ENCODE results near the gene SHISA6. TPM values are rescaled to one million over a fixed set of nuclear protein-coding genes. Genes with fewer than 3 reads are reported as not detected.

Gene SHISA6
- polyA plus RNA-seq, 1 of the 3 experiments (the other 2 are of a cell fraction): not detected

DNA sequence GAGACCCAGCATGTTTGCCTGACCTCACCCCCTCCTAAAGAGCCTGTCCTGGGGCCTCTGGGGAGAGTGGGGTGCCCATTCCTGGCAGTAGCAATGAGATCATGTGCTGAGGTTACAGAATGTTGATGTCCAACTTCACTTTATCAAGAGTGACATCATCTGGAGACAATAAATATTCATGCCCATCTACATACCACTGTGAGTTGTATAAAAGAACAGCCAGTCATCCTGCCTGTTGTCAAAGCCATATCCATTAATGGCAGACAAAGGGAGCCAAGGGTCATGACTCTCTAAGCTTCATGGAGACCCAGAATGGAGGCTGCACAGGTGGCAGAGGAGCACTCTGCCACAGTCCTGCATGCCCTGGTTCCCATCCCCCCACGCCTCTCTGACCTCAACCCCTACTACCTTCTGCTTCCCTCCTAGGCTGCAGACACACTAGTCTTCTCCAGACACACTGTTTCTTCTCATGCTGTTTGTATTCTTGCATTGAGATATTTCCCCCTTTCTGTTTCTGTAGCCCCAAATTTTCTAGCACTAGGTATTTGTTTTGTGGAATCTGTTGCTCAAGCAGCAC, 27.1 kb downstream of the SHISA6 start:
- CTCF ChIA-PET: no interaction called here
- H3K27ac ChIP-seq (ENCODE audit: low read depth in 2 of 2, low read length in 1 of 2): no peak overlapping the region
- no peak overlapping the region for H3K9ac ChIP-seq
- H3K4me3 ChIP-seq (ENCODE audit: low read depth in 2 of 2, low read length in 1 of 2): no peak overlapping the region
- no peak for DNase-seq
- H3K79me2 ChIP-seq (ENCODE audit: insufficient read depth): no peaks in the 10 kb centered on the region
- no peaks in the 10 kb centered on the region for H3K4me1 ChIP-seq (ENCODE audit: control insufficient read depth in 1 of 2, insufficient read depth in 2 of 2, low read depth in 1 of 2, low read length in 1 of 2)
- no peaks in the 10 kb centered on the region for H4K20me1 ChIP-seq (ENCODE audit: insufficient read depth)
- H3K4me2 ChIP-seq: no peak overlapping the region
- no peak overlapping the region for H2AFZ ChIP-seq (ENCODE audit: low read depth)
- H3K9me2 ChIP-seq: no peaks in the 10 kb centered on the region
- TF ChIP-seq RCOR1 (IDR thresholded peaks at IDR 0.05; ENCODE audit: low read length): no peak
- TF ChIP-seq EZH2phosphoT487 (IDR thresholded peaks at IDR 0.05; ENCODE audit: borderline replicate concordance, low read depth): no peak
- no peak for TF ChIP-seq NFIC (IDR thresholded peaks at IDR 0.05; ENCODE audit: borderline replicate concordance)
- TF ChIP-seq, protein P1, sequence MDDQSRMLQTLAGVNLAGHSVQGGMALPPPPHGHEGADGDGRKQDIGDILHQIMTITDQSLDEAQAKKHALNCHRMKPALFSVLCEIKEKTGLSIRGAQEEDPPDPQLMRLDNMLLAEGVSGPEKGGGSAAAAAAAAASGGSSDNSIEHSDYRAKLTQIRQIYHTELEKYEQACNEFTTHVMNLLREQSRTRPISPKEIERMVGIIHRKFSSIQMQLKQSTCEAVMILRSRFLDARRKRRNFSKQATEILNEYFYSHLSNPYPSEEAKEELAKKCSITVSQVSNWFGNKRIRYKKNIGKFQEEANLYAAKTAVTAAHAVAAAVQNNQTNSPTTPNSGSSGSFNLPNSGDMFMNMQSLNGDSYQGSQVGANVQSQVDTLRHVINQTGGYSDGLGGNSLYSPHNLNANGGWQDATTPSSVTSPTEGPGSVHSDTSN (IDR thresholded peaks at IDR 0.05): no peak
- TF ChIP-seq CHD2 (IDR thresholded peaks at IDR 0.05; ENCODE audit: low read length, partially characterized antibody): no peak
- TF ChIP-seq ELF1 (IDR thresholded peaks at IDR 0.05): no peak
- no peak for TF ChIP-seq JUND (IDR thresholded peaks at IDR 0.05)
- TF ChIP-seq GATA2 (CRISPR knock-in tag; IDR thresholded peaks at IDR 0.05): no peak
- TF ChIP-seq, protein P2, sequence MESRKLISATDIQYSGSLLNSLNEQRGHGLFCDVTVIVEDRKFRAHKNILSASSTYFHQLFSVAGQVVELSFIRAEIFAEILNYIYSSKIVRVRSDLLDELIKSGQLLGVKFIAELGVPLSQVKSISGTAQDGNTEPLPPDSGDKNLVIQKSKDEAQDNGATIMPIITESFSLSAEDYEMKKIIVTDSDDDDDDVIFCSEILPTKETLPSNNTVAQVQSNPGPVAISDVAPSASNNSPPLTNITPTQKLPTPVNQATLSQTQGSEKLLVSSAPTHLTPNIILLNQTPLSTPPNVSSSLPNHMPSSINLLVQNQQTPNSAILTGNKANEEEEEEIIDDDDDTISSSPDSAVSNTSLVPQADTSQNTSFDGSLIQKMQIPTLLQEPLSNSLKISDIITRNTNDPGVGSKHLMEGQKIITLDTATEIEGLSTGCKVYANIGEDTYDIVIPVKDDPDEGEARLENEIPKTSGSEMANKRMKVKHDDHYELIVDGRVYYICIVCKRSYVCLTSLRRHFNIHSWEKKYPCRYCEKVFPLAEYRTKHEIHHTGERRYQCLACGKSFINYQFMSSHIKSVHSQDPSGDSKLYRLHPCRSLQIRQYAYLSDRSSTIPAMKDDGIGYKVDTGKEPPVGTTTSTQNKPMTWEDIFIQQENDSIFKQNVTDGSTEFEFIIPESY (IDR thresholded peaks at IDR 0.05; ENCODE audit: borderline replicate concordance, low read depth): no peak
- no peak for TF ChIP-seq GABPA (IDR thresholded peaks at IDR 0.05; ENCODE audit: low read depth)
- TF ChIP-seq, protein P3, sequence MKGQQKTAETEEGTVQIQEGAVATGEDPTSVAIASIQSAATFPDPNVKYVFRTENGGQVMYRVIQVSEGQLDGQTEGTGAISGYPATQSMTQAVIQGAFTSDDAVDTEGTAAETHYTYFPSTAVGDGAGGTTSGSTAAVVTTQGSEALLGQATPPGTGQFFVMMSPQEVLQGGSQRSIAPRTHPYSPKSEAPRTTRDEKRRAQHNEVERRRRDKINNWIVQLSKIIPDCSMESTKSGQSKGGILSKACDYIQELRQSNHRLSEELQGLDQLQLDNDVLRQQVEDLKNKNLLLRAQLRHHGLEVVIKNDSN (IDR thresholded peaks at IDR 0.05; ENCODE audit: borderline replicate concordance, low read depth): no peak
- no peak for TF ChIP-seq SIN3A (IDR thresholded peaks at IDR 0.05; ENCODE audit: borderline replicate concordance, low read depth, low read length)
- no peak for TF ChIP-seq EP300 (IDR thresholded peaks at IDR 0.05; ENCODE audit: borderline replicate concordance in 1 of 2, low read depth in 1 of 2, low read length in 1 of 2)
- TF ChIP-seq, protein P4, sequence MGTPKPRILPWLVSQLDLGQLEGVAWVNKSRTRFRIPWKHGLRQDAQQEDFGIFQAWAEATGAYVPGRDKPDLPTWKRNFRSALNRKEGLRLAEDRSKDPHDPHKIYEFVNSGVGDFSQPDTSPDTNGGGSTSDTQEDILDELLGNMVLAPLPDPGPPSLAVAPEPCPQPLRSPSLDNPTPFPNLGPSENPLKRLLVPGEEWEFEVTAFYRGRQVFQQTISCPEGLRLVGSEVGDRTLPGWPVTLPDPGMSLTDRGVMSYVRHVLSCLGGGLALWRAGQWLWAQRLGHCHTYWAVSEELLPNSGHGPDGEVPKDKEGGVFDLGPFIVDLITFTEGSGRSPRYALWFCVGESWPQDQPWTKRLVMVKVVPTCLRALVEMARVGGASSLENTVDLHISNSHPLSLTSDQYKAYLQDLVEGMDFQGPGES (IDR thresholded peaks at IDR 0.05; ENCODE audit: low read depth, low read length): no peak
- TF ChIP-seq TEAD4 (IDR thresholded peaks at IDR 0.05; ENCODE audit: borderline replicate concordance, insufficient read depth): no peak
- TF ChIP-seq, protein P5, sequence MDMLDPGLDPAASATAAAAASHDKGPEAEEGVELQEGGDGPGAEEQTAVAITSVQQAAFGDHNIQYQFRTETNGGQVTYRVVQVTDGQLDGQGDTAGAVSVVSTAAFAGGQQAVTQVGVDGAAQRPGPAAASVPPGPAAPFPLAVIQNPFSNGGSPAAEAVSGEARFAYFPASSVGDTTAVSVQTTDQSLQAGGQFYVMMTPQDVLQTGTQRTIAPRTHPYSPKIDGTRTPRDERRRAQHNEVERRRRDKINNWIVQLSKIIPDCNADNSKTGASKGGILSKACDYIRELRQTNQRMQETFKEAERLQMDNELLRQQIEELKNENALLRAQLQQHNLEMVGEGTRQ (IDR thresholded peaks at IDR 0.05; ENCODE audit: borderline replicate concordance, low read depth, low read length): no peak
- TF ChIP-seq RFX5 (IDR thresholded peaks at IDR 0.05; ENCODE audit: low read length): no peak
- TF ChIP-seq YY1 (IDR thresholded peaks at IDR 0.05; ENCODE audit: low read depth): no peak
- H3K9me3 ChIP-seq: no peaks in the 10 kb centered on the region
- POLR2A ChIA-PET: no interaction called here
- no peaks in the 10 kb centered on the region for H3K36me3 ChIP-seq (replicated peaks in 1 of 2; ENCODE audit: control insufficient read depth in 1 of 2, insufficient read depth in 2 of 2, low read length in 1 of 2)
- H3F3A ChIP-seq (replicated peaks; ENCODE audit: insufficient read depth): no peaks in the 10 kb centered on the region
- WGBS (ENCODE audit: low lambda C conversion rate): 7% methylated on average over 1 of the region's 1 CpG
- H3K27me3 ChIP-seq (ENCODE audit: insufficient read depth): no peaks in the 10 kb centered on the region

Measured in SK-N-SH (cell line).